ENCODE data around the gene MED25.

MED25 gene

DNA sequence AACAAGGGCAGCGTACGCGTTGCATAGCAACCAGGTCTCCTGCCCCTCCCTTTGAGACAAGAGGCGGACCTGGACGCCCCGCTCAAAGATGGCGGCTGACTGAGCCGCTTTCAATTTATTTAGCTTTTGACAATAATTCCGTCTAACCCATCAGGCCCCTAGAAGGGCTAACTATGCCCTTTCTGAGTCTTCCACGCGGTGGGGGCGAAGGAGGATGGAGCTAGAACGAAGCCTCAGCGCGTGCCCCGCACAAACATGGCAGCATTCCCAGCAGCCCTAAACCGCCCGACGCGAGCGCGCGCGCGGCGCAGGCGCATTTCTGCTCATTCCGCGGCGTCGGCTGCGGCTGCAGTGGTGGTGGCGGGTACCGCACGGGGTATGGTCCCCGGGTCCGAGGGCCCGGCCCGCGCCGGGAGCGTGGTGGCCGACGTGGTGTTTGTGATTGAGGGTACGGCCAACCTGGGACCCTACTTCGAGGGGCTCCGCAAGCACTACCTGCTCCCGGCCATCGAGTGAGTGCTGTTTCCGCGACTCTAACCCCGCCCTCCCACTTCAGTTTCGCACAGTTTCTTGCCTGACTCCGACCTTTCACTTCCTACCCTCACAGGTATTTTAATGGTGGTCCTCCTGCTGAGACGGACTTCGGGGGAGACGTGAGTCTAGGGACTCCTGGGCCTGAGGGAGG lies at the start of gene MED25:
TSS of gene MED25 (plus strand) at position 326 of the 685 bp plus-strand sequence. CDS start at position 379, 53 bp downstream.
- peak within 1 kb of the TSS; percentile 92 for H3K4me3 ChIP-seq (ENCODE audit: low read depth, low read length)
- TF ChIP-seq, protein P1, sequence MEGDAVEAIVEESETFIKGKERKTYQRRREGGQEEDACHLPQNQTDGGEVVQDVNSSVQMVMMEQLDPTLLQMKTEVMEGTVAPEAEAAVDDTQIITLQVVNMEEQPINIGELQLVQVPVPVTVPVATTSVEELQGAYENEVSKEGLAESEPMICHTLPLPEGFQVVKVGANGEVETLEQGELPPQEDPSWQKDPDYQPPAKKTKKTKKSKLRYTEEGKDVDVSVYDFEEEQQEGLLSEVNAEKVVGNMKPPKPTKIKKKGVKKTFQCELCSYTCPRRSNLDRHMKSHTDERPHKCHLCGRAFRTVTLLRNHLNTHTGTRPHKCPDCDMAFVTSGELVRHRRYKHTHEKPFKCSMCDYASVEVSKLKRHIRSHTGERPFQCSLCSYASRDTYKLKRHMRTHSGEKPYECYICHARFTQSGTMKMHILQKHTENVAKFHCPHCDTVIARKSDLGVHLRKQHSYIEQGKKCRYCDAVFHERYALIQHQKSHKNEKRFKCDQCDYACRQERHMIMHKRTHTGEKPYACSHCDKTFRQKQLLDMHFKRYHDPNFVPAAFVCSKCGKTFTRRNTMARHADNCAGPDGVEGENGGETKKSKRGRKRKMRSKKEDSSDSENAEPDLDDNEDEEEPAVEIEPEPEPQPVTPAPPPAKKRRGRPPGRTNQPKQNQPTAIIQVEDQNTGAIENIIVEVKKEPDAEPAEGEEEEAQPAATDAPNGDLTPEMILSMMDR (IDR thresholded peaks at IDR 0.05; ENCODE audit: insufficient read depth, low read length, missing control alignments) = peak; percentile 25
- DNase-seq (ENCODE audit: low read depth, low spot score) = no peak
- CTCF ChIA-PET = interaction anchor here (0.7 to 1.4 kb wide), 3 partner anchors 32 to 145 kb away, joined by 3 to 5 read pairs (median 4); partner anchors contain the start of gene PTOV1
- POLR2A ChIA-PET = interaction anchor here (1.1 kb wide), 1 partner anchor 33 kb away, joined by 4 read pairs; the partner anchor contains the start of gene PTOV1

DNA sequence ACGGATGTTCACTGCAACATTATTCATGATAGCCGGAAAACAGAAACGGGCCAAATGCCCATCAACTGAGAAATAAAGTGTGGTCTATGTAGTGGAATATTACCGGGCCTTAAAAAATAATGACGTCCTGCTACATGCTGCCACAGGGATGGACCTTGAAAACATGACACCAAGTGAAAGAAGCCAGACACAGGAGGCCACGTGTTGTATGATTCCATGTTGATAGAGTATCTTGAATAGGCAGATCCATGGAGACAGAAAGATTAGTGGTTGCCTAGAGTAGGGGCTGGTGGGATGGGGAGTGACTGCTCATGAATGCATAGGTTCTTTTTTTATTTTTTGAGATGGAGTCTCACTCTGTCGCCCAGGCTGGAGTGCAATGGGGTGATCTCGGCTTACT lies 47.6 kb upstream of the MED25 start:
- CTCF ChIA-PET = no interaction called here
- H3K4me3 ChIP-seq (ENCODE audit: low read depth, low read length) = no peak overlapping the region
- TF ChIP-seq, protein P1 (IDR thresholded peaks at IDR 0.05; ENCODE audit: insufficient read depth, low read length, missing control alignments) = no peak
- POLR2A ChIA-PET = no interaction called here
- DNase-seq (ENCODE audit: low read depth, low spot score) = no peak

DNA sequence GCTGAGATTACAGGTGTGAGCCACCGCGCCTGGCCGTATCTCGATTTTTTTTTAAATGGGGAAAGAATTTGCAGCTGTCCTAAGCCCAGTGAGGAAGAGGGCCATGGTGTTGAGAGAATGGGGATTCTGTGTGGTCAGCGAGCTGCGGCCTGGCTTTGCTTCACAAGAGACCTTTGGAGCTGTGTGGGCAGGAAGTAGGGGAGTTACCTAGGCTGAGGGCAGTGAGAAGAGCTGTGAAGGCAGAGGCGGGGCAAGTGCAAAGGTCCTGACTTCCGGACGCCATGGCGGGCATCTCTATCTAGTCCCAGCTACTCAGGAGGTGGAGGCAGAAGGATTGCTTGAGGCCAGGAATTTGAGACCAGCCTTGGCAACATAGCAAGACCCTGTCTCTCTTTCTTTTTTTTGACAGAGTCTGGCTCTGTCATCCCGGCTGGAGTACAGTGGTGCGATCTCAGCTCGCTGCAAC lies 46.4 kb upstream of the MED25 start:
- DNase-seq (ENCODE audit: low read depth, low spot score) = no peak
- H3K4me3 ChIP-seq (ENCODE audit: low read depth, low read length) = no peak overlapping the region
- TF ChIP-seq, protein P1 (IDR thresholded peaks at IDR 0.05; ENCODE audit: insufficient read depth, low read length, missing control alignments) = no peak
- ChIA-PET CTCF (interaction anchor here (0.8 kb wide), 1 partner anchor 14 kb away, joined by 5 read pairs; no protein-coding TSS in a partner anchor), POLR2A (interaction anchor here (0.7 kb wide), 1 partner anchor 24 kb away, joined by 3 read pairs; no protein-coding TSS in a partner anchor)

DNA sequence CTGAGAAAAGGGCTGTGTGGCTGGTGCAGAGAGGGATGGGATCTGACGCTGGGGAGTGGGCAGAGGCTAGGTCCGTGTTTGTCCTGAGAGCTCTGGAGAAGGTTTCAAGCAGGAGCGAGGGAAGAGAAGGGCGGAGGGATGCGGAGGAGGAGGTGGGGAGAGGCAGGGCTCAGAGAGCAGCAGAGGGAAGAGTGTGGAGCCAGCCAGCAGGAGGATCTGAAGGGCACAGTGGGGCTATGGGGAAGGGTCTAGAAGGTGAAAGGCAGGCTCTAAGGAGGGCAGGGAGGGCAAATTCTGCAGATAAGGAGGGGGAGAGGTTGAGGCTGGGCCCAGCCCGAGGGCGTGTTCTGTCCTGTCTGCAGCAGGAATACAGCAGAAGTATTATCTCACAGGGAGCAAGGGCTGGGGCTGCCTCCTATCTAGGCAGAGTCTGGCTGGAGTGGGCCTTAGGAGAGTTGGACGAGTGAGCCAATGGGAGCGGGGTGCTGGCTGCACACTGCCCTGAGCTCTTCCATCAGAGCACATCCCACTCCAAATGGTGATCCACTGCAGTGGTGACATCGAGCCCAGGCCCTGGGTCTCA lies 45.1 kb upstream of the MED25 start:
- TF ChIP-seq, protein P1 (IDR thresholded peaks at IDR 0.05; ENCODE audit: insufficient read depth, low read length, missing control alignments) = no peak
- ChIA-PET POLR2A (no interaction called here), CTCF (no interaction called here)
- DNase-seq (ENCODE audit: low read depth, low spot score) = no peak
- H3K4me3 ChIP-seq (ENCODE audit: low read depth, low read length) = no peak overlapping the region

DNA sequence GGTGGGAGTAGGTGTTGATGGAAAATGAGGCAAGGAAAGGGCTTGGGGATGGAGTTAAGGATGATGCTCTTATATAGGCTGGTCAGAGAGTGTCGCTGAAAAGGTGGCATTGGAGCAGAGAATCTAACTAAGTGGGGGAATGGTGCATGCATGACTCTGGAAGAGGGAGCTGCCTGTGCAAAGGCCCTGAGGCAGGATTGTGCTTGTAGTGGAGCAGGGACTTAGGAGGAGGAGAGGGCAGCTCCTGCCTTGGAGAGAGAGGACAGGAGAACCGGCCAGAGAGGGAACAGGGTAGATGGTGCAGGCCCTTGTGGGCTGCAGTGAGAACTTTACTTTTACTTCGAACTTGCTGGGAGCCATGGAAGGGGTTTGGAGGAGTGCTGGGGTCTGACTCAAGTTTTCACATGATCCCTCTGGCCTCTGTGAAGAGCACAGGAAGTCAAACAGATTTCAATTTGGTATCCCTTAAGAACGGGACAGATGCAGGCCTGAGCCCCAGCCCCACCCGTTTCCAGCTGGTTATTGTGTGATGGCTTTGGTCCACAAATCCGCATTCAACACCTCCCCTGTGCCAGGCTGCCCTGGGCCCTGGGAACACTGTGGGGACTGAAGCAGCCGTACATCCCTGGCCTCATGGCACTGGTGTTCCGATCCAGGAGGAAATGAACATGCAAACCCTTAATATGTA lies 44.3 kb upstream of the MED25 start:
- ChIA-PET POLR2A (no interaction called here), CTCF (no interaction called here)
- DNase-seq (ENCODE audit: low read depth, low spot score) = no peak
- TF ChIP-seq, protein P1 (IDR thresholded peaks at IDR 0.05; ENCODE audit: insufficient read depth, low read length, missing control alignments) = no peak
- H3K4me3 ChIP-seq (ENCODE audit: low read depth, low read length) = no peak overlapping the region

DNA sequence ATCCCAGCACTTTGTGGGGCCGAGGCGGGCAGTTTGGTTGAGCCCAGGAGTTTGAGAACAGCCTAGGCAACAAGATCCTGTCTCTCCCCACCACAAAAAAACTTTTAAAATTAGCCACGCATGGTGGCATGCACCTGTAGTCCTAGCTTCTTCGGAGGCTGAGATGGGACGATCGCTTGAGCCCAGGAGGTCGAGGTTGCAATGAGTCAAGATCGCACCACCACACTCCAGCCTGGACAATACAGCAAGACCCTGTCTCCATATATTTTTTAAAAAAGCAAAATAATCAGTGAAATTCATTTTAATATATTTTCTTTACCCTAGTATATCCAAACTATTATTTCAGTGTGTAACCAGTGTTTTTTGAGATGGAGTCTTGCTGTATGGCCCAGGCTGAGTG lies 43.1 kb upstream of the MED25 start:
- TF ChIP-seq, protein P1 (IDR thresholded peaks at IDR 0.05; ENCODE audit: insufficient read depth, low read length, missing control alignments) = no peak
- DNase-seq (ENCODE audit: low read depth, low spot score) = no peak
- no peak overlapping the region for H3K4me3 ChIP-seq (ENCODE audit: low read depth, low read length)
- ChIA-PET CTCF (no interaction called here), POLR2A (no interaction called here)
